OCI-LY1 (cell line): Measurements from ENCODE around the gene DSE.

ENCODE experiments used
- H2AFZ ChIP-seq: fragments of 200-600 bp; sonication (generic), shearing (Covaris generic); 2 replicates; pipeline ENCODE4 v1.6.0; 2014; ENCODE audit warnings: antibody characterized with exemption, mild to moderate bottlenecking, low read length
- H3F3A ChIP-seq: fragments of 200-600 bp; sonication (generic), shearing (Covaris generic); 2 replicates; pipeline ENCODE4 v1.6.0; 2014; ENCODE audit warnings: mild to moderate bottlenecking, antibody characterized with exemption, low read length, moderate library complexity; ENCODE audit not compliant: insufficient read depth
- H3K27ac ChIP-seq: fragments of 200-600 bp; sonication (generic); 2 replicates; pipeline ENCODE4 v1.5.1; 2014; ENCODE audit warnings: low read length, mixed run types, mild to moderate bottlenecking, low read depth; ENCODE audit not compliant: poor library complexity, severe bottlenecking
- H3K27me3 ChIP-seq: fragments of 200-600 bp; sonication (generic); 2 replicates; pipeline ENCODE4 v1.6.0; 2014; ENCODE audit warnings: antibody characterized with exemption, mild to moderate bottlenecking, low read length, moderate library complexity; ENCODE audit not compliant: insufficient read depth
- H3K36me3 ChIP-seq: fragments of 200-600 bp; sonication (generic); 2 replicates; pipeline ENCODE4 v1.6.1; 2014; ENCODE audit warnings: mild to moderate bottlenecking, antibody characterized with exemption, low read length, moderate library complexity, mixed read lengths; ENCODE audit not compliant: insufficient read depth
- H3K4me1 ChIP-seq: fragments of 200-600 bp; sonication (generic); 2 replicates; pipeline ENCODE4 v1.5.1; 2014; ENCODE audit warnings: mild to moderate bottlenecking, low read length, moderate library complexity; ENCODE audit not compliant: insufficient read depth, severe bottlenecking
- H3K4me2 ChIP-seq: fragments of 200-600 bp; sonication (generic), shearing (Covaris generic); 2 replicates; pipeline ENCODE4 v1.6.1; 2014; ENCODE audit warnings: low read length
- H3K4me3 ChIP-seq: fragments of 200-600 bp; sonication (generic); 2 replicates; pipeline ENCODE4 v1.5.1; 2014; ENCODE audit warnings: low read length, low read depth, mild to moderate bottlenecking, mixed read lengths; ENCODE audit not compliant: poor library complexity, severe bottlenecking
- H3K79me2 ChIP-seq: fragments of 200-600 bp; shearing (Covaris generic); 2 replicates; pipeline ENCODE4 v1.6.1; 2016; ENCODE audit warnings: mixed run types, low read length, mixed read lengths; ENCODE audit not compliant: insufficient read depth
- H3K9ac ChIP-seq: fragments of 200-600 bp; sonication (generic), shearing (Covaris generic); 2 replicates; pipeline ENCODE4 v1.6.1; 2014; ENCODE audit warnings: mild to moderate bottlenecking, low read length, mixed read lengths
- H3K9me2 ChIP-seq: fragments of 200-600 bp; sonication (generic), shearing (Covaris generic); 2 replicates; pipeline ENCODE4 v1.6.1; 2014; ENCODE audit warnings: low read depth, mild to moderate bottlenecking, low read length, mixed read lengths
- H3K9me3 ChIP-seq: fragments of 200-600 bp; shearing (Covaris generic); 2 replicates; pipeline ENCODE4 v1.6.1; 2014; ENCODE audit warnings: low read length, mixed read lengths
- H4K20me1 ChIP-seq: fragments of 200-600 bp; sonication (generic), shearing (Covaris generic); 2 replicates; pipeline ENCODE4 v1.6.0; 2016; ENCODE audit warnings: mild to moderate bottlenecking, low read length; ENCODE audit not compliant: insufficient read depth
- EZH2 ChIP-seq: fragments of 200-600 bp; sonication (generic), shearing (Covaris generic); IDR thresholded peaks from 2 replicates; pipeline ENCODE4 v1.8.0; 2017; ENCODE audit warnings: borderline replicate concordance, mixed run types, mild to moderate bottlenecking, antibody characterized with exemption, low read length, moderate library complexity, mixed read lengths
- TF ChIP-seq, protein P1 (sequence below): fragments of 200-600 bp; sonication (generic), shearing (Covaris generic); IDR thresholded peaks from 2 replicates; pipeline ENCODE4 v1.5.1; 2017; ENCODE audit warnings: mild to moderate bottlenecking, antibody characterized with exemption, low read length, moderate library complexity, mixed read lengths

DSE gene

DNA sequence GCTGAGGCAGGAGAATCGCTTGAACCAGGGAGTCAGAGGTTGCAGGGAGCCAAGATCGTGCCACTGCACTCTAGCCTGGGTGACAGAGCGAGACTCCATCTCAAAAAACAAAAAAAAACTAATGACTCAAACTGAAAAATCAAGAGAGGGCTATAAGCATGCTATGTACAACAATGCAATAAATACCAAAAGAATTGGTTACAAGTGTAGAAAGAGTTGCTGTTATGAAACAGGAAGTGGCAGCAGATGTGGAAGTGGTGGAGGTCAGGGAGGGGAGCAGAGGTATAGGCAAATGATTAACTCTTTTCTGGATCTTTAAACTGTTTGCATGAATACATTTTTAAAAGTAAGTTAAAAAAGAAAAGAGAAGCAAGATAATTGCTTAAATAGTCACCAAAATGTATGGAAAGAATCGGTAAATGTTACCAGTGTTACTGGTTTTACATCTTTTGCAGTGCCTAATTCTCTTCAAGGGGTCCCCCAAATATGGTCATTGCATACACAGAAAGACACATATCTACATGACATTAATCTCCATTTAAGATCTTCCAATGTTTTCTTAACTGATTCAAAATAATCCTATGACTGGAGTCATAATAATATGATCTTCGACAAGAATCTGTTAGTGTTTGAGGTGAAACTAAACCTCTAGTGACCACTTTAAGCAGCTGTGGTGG is 105.4 kb downstream of the DSE start:
- Histone ChIP-seq H3K9me2 (no peaks in the 10 kb centered on the region), H2AFZ (no peak overlapping the region), H3K36me3 (no peaks in the 10 kb centered on the region), H3K4me1 (peaks cover 11% of the 10 kb centered on the region), H3K27ac (no peak overlapping the region), H3K9me3 (no peaks in the 10 kb centered on the region), H3K9ac (no peak overlapping the region), H3K4me2 (peak overlapping the region; percentile 31; the same call in 1 of the 2 replicates), H3K27me3 (no peaks in the 10 kb centered on the region), H3K79me2 (no peaks in the 10 kb centered on the region), H3F3A (no peaks in the 10 kb centered on the region), H3K4me3 (peak overlapping the region; percentile 16), H4K20me1 (no peaks in the 10 kb centered on the region)
- TF ChIP-seq, protein P1, sequence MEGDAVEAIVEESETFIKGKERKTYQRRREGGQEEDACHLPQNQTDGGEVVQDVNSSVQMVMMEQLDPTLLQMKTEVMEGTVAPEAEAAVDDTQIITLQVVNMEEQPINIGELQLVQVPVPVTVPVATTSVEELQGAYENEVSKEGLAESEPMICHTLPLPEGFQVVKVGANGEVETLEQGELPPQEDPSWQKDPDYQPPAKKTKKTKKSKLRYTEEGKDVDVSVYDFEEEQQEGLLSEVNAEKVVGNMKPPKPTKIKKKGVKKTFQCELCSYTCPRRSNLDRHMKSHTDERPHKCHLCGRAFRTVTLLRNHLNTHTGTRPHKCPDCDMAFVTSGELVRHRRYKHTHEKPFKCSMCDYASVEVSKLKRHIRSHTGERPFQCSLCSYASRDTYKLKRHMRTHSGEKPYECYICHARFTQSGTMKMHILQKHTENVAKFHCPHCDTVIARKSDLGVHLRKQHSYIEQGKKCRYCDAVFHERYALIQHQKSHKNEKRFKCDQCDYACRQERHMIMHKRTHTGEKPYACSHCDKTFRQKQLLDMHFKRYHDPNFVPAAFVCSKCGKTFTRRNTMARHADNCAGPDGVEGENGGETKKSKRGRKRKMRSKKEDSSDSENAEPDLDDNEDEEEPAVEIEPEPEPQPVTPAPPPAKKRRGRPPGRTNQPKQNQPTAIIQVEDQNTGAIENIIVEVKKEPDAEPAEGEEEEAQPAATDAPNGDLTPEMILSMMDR: no peak

DNA sequence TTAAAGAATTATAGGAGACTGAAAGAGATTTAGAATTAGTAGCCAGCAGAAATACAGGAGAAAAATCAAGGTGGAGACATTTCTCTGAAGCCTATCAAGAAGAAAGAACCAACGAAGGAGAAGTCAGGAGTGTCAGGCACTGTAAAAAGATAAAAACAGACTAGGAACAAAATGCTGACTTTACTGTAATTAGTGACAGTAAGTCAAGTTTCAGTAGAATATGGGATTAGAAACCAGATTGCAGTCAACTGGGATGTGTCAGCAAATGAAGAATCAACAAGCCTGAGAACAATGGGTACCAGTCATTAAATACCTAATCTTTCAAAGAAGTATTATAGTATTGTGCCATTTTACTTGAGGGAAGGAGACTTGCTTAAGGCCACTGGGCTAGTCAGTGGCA is 112.0 kb downstream of the DSE start:
- H3K36me3 ChIP-seq: no peaks in the 10 kb centered on the region
- H3K4me1 ChIP-seq: no peaks in the 10 kb centered on the region
- no peaks in the 10 kb centered on the region for H4K20me1 ChIP-seq
- H3K79me2 ChIP-seq: no peaks in the 10 kb centered on the region
- no peaks in the 10 kb centered on the region for H3K27me3 ChIP-seq
- TF ChIP-seq, protein P1: no peak
- TF ChIP-seq EZH2: no peak
- H3K9me2 ChIP-seq: no peaks in the 10 kb centered on the region
- no peaks in the 10 kb centered on the region for H3F3A ChIP-seq
- no peak overlapping the region for H3K9ac ChIP-seq
- no peak overlapping the region for H3K4me2 ChIP-seq
- no peaks in the 10 kb centered on the region for H3K9me3 ChIP-seq
- no peak overlapping the region for H2AFZ ChIP-seq
- H3K4me3 ChIP-seq: no peak overlapping the region
- H3K27ac ChIP-seq: no peak overlapping the region

DNA sequence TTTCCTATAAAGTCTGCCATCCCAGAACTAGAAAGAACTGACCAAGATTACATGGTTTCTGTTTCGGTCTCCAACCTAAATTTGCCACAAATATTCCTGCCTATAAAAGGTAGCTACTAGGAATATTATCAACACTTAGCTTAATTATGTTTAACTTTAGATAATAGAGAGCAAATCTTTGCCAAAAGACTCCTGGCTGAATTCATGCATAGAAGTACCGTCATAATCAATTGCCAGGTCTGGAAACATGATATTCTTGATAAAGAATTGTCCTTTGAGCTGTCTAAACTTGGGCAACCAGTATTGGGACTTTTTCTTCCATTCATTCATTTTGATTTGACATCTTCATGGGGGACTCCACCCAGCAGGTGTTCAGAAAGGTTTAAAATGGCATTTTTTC is 112.9 kb downstream of the DSE start:
- Histone ChIP-seq H3K4me2 (no peak overlapping the region), H3K27me3 (no peaks in the 10 kb centered on the region), H3K4me3 (no peak overlapping the region), H3K9me3 (no peaks in the 10 kb centered on the region), H3K9me2 (no peaks in the 10 kb centered on the region), H3F3A (no peaks in the 10 kb centered on the region), H3K79me2 (no peaks in the 10 kb centered on the region), H3K27ac (no peak overlapping the region), H4K20me1 (no peaks in the 10 kb centered on the region), H3K9ac (no peak overlapping the region), H2AFZ (no peak overlapping the region), H3K36me3 (no peaks in the 10 kb centered on the region), H3K4me1 (no peaks in the 10 kb centered on the region)
- TF ChIP-seq, protein P1: no peak
- TF ChIP-seq EZH2: no peak
